H1 (cell line): ENCODE measurements around the gene PNPLA3. TPM values are rescaled to one million over a fixed set of nuclear protein-coding genes. Genes with fewer than 3 reads are reported as not detected.

ENCODE experiments used
- CTCF ChIA-PET: fragments of 300-600 bp; sonication (Branson Sonifier 250); formaldehyde crosslinking; loops from one replicate; lab custom pipeline; 2021; ENCODE audit not compliant: partially characterized antibody; lab: Charles Lee
- POLR2A ChIA-PET: fragments of 300-600 bp; sonication (Branson Sonifier 250); formaldehyde crosslinking; loops from one replicate; lab custom pipeline; 2021; ENCODE audit warnings: inconsistent platforms; ENCODE audit not compliant: partially characterized antibody; lab: Charles Lee
- DNase-seq, 2 experiments: peaks; one replicate each; pipeline versions ENCODE4 v3.0.0 to v3.0.0-alpha.2; 2010 to 2022; ENCODE audit warnings: low spot score in 2 of 2, low read depth in 1 of 2, mixed read lengths in 1 of 2
- FAIRE-seq: peaks from 2 replicates; lab custom pipeline; 2011; peaks lifted over from hg19 to GRCh38; lab: Jason Lieb, UNC
- H2AFZ ChIP-seq: 2 replicates; pipeline ENCODE4 v1.8.1; 2012; ENCODE audit warnings: low read length, inconsistent platforms
- H2AK5ac ChIP-seq: 2 replicates; pipeline ENCODE4 v1.6.1; 2013; ENCODE audit warnings: low read depth, low read length
- H2BK120ac ChIP-seq: replicated peaks from 2 replicates; pipeline ENCODE3; 2013; ENCODE audit warnings: low read depth, low read length, inconsistent platforms
- H2BK12ac ChIP-seq: 2 replicates; pipeline ENCODE4 v1.6.1; 2013; ENCODE audit warnings: low read depth, low read length
- H2BK15ac ChIP-seq: 2 replicates; pipeline ENCODE4 v1.6.1; 2013; ENCODE audit warnings: low read length
- H2BK20ac ChIP-seq: 2 replicates; pipeline ENCODE4 v1.6.1; 2013; ENCODE audit warnings: low read length
- H2BK5ac ChIP-seq: 2 replicates; pipeline ENCODE4 v1.6.1; 2013; ENCODE audit warnings: low read depth, low read length
- H3K14ac ChIP-seq: 2 replicates; pipeline ENCODE4 v1.6.1; 2013; ENCODE audit warnings: inconsistent platforms; ENCODE audit not compliant: insufficient read length
- H3K18ac ChIP-seq: 2 replicates; pipeline ENCODE4 v1.6.1; 2013; ENCODE audit warnings: low read length; ENCODE audit errors: extremely low read depth
- H3K23ac ChIP-seq: 2 replicates; pipeline ENCODE4 v1.6.1; 2013; ENCODE audit warnings: inconsistent platforms; ENCODE audit not compliant: insufficient read length
- H3K23me2 ChIP-seq: 2 replicates; pipeline ENCODE4 v1.6.1; 2013; ENCODE audit warnings: low read depth, low read length
- H3K27ac ChIP-seq: 2 replicates; pipeline ENCODE4 v1.6.1; 2011; ENCODE audit warnings: low read depth, low read length, inconsistent platforms
- H3K27me3 ChIP-seq, 4 experiments: replicated peaks in 1 of 4; 1 replicate in 1 of 4; 2 replicates in 3 of 4; pipeline versions ENCODE4 v1.6.1 to v1.8.1; 2011 to 2013; ENCODE audit warnings: low read length in 3 of 4, mild to moderate bottlenecking in 3 of 4, inconsistent platforms in 2 of 4, mixed read lengths in 2 of 4, moderate library complexity in 1 of 4; ENCODE audit not compliant: control insufficient read depth in 3 of 4, insufficient read depth in 3 of 4; ENCODE audit errors: extremely low read depth in 1 of 4
- H3K36me3 ChIP-seq, 4 experiments: 2 replicates each; pipeline versions ENCODE4 v1.6.1 to v1.8.1; 2011 to 2013; ENCODE audit warnings: mild to moderate bottlenecking in 4 of 4, low read length in 3 of 4, moderate library complexity in 2 of 4, control low read depth in 1 of 4, inconsistent platforms in 1 of 4; ENCODE audit not compliant: insufficient read depth in 4 of 4, control insufficient read depth in 2 of 4
- H3K4ac ChIP-seq: replicated peaks from 2 replicates; pipeline ENCODE3; 2013; ENCODE audit warnings: low read length, low read depth, mixed read lengths, inconsistent platforms; ENCODE audit not compliant: insufficient read length
- H3K4me1 ChIP-seq, 4 experiments: replicated peaks in 1 of 4; 1 replicate in 1 of 4; 2 replicates in 3 of 4; pipeline versions ENCODE4 v1.6.1 to v1.8.1; 2011 to 2013; ENCODE audit warnings: low read length in 3 of 4, inconsistent platforms in 2 of 4, mixed read lengths in 1 of 4; ENCODE audit not compliant: insufficient read depth in 4 of 4, control insufficient read depth in 3 of 4
- H3K4me2 ChIP-seq, 2 experiments: 2 replicates each; pipeline versions ENCODE4 v1.6.1 to v1.8.1; 2011 to 2013; ENCODE audit warnings: low read depth in 2 of 2, low read length in 2 of 2, control low read depth in 1 of 2, inconsistent platforms in 1 of 2, mild to moderate bottlenecking in 1 of 2; ENCODE audit not compliant: insufficient read depth in 1 of 2
- H3K4me3 ChIP-seq, 4 experiments: fragments of 200-600, 300-600 bp in 1 of 4; sonication (generic), shearing (Covaris generic), sonication (Bioruptor Twin) in 1 of 4; 2 replicates each; pipeline versions ENCODE4 v1.5.1 to v1.8.1; 2011 to 2016; ENCODE audit warnings: low read length in 4 of 4, low read depth in 3 of 4, control low read depth in 2 of 4, inconsistent platforms in 2 of 4, mild to moderate bottlenecking in 2 of 4, mixed read lengths in 1 of 4, moderate library complexity in 1 of 4; ENCODE audit not compliant: insufficient read depth in 2 of 4; ENCODE audit errors: extremely low read depth in 1 of 4
- H3K56ac ChIP-seq: replicated peaks from 2 replicates; pipeline ENCODE3; 2013; ENCODE audit warnings: low read depth, mild to moderate bottlenecking, mixed read lengths, low read length, inconsistent platforms; ENCODE audit not compliant: insufficient read length
- H3K79me1 ChIP-seq: 2 replicates; pipeline ENCODE4 v1.6.1; 2013; ENCODE audit warnings: low read depth, low read length, control low read depth
- H3K79me2 ChIP-seq, 2 experiments: 2 replicates each; pipeline versions ENCODE4 v1.6.1 to v1.8.1; 2012 to 2013; ENCODE audit warnings: low read length in 2 of 2, mild to moderate bottlenecking in 2 of 2, inconsistent platforms in 1 of 2; ENCODE audit not compliant: insufficient read depth in 2 of 2, control insufficient read depth in 1 of 2
- H3K9ac ChIP-seq, 4 experiments: replicated peaks in 1 of 4; 1 replicate in 1 of 4; 2 replicates in 3 of 4; pipeline versions ENCODE4 v1.6.1 to v1.8.1; 2011 to 2013; ENCODE audit warnings: low read depth in 3 of 4, low read length in 3 of 4, control low read depth in 2 of 4, mild to moderate bottlenecking in 2 of 4, moderate library complexity in 2 of 4, inconsistent platforms in 1 of 4; ENCODE audit errors: extremely low read depth in 1 of 4
- H3K9me3 ChIP-seq, 2 experiments: 2 replicates each; pipeline versions ENCODE4 v1.6.1 to v1.8.1; 2012 to 2013; ENCODE audit warnings: mild to moderate bottlenecking in 2 of 2, moderate library complexity in 2 of 2, control low read depth in 1 of 2, inconsistent platforms in 1 of 2, low read depth in 1 of 2, low read length in 1 of 2, mixed read lengths in 1 of 2; ENCODE audit not compliant: insufficient read depth in 2 of 2
- H4K20me1 ChIP-seq, 2 experiments: replicated peaks in 1 of 2; 2 replicates each; pipeline versions ENCODE3 to v1.8.1; 2011 to 2013; ENCODE audit warnings: inconsistent platforms in 2 of 2, low read length in 2 of 2, mild to moderate bottlenecking in 1 of 2; ENCODE audit not compliant: insufficient read depth in 2 of 2, control insufficient read depth in 1 of 2
- H4K5ac ChIP-seq: 2 replicates; pipeline ENCODE4 v1.6.1; 2013; ENCODE audit warnings: low read length, low read depth, mixed read lengths, inconsistent platforms; ENCODE audit not compliant: insufficient read length
- H4K8ac ChIP-seq: 2 replicates; pipeline ENCODE4 v1.8.0; 2013; ENCODE audit warnings: mild to moderate bottlenecking, moderate library complexity, low read length, inconsistent platforms; ENCODE audit not compliant: insufficient read depth; ENCODE audit errors: extremely low read depth
- H4K91ac ChIP-seq: replicated peaks from 2 replicates; pipeline ENCODE3; 2013; ENCODE audit warnings: low read length, mixed read lengths, inconsistent platforms; ENCODE audit not compliant: insufficient read length
- BACH1 ChIP-seq: IDR thresholded peaks from 2 replicates; pipeline ENCODE4 v1.6.1; 2012; ENCODE audit warnings: low read length, improper control_type of control experiment
- CBX5 ChIP-seq: fragments of 300-800, 300-1000 bp; sonication (generic); IDR thresholded peaks from 2 replicates; pipeline ENCODE4 v1.7.1; 2016; ENCODE audit warnings: antibody characterized with exemption, low read length, low read depth
- CHD1 ChIP-seq: IDR thresholded peaks from 2 replicates; pipeline ENCODE4 v1.6.1; 2012; ENCODE audit warnings: low read depth, low read length, improper control_type of control experiment
- CTBP2 ChIP-seq: IDR thresholded peaks from 2 replicates; pipeline ENCODE4 v1.7.0; 2011; ENCODE audit warnings: borderline replicate concordance, mild to moderate bottlenecking, moderate library complexity, mixed read lengths, low read length; ENCODE audit not compliant: insufficient read depth, insufficient read length
- EGR1 ChIP-seq: IDR thresholded peaks from 2 replicates; pipeline ENCODE4 v1.6.1; 2011; ENCODE audit warnings: low read depth, low read length, borderline replicate concordance
- POLR2AphosphoS5 ChIP-seq: IDR thresholded peaks from 2 replicates; pipeline ENCODE4 v1.6.1; 2011; ENCODE audit warnings: low read depth, low read length
- RAD21 ChIP-seq, 2 experiments: IDR thresholded peaks in 1 of 2; conservative IDR thresholded peaks in 1 of 2; 2 replicates each; pipeline ENCODE4 v1.6.1; 2011; ENCODE audit warnings: low read depth in 2 of 2, low read length in 2 of 2, improper control_type of control experiment in 1 of 2, inconsistent platforms in 1 of 2, mild to moderate bottlenecking in 1 of 2, moderate library complexity in 1 of 2
- SIX5 ChIP-seq: IDR thresholded peaks from 2 replicates; pipeline ENCODE4 v1.6.1; 2011; ENCODE audit warnings: mild to moderate bottlenecking, low read depth, low read length
- TBP ChIP-seq: IDR thresholded peaks from 2 replicates; pipeline ENCODE4 v1.6.1; 2011; ENCODE audit warnings: low read depth, low read length, improper control_type of control experiment
- TEAD4 ChIP-seq: IDR thresholded peaks from 2 replicates; pipeline ENCODE4 v1.6.1; 2012; ENCODE audit warnings: low read depth, low read length, inconsistent platforms, mixed read lengths
- ZNF274 ChIP-seq: IDR thresholded peaks from 2 replicates; pipeline ENCODE4 v1.7.0; 2012; ENCODE audit warnings: low read length, borderline replicate concordance; ENCODE audit errors: extremely low read depth
- WGBS, 2 experiments: shearing (Covaris generic) in 1 of 2; methylation state at CpG; one replicate each; pipeline versions ENCODE4 v1.1.6 to v1.1.7; 2013 to 2015; ENCODE audit warnings: low lambda C conversion rate in 2 of 2, mixed read lengths in 2 of 2, inconsistent platforms in 1 of 2, low coverage in 1 of 2, missing lambda C conversion rate in 1 of 2; ENCODE audit not compliant: insufficient replicate concordance in 2 of 2, insufficient coverage in 1 of 2, insufficient read length in 1 of 2; ENCODE audit errors: extremely low coverage in 1 of 2, missing lambda C conversion rate in 1 of 2; 5-methylcytosine and 5-hydroxymethylcytosine counted together
- polyA plus RNA-seq, 7 experiments: library from polyadenylated mRNA; depleted of rRNA in 3 of 7; stranded (reverse) in 5 of 7; unstranded in 2 of 7; fragments of >200 nt in 5 of 7; fragments of 200-250 nt in 2 of 7; gene quantifications; 1 replicate in 5 of 7; 2 replicates in 1 of 7; 4 replicates in 1 of 7; pipeline versions ENCODE4 v1.2.1 to v1.2.3, GENCODE V29; 2011 to 2013; ENCODE audit warnings: missing spikeins in 2 of 7, mixed read lengths in 2 of 7
- total RNA-seq: library from RNA; stranded (reverse); fragmentation: NEBNext Ultra II Directional; extraction: Animal tissue kit (Norgen Biotek cat#: 25700); gene quantifications from 2 replicates; pipeline ENCODE4 v1.2.1, GENCODE V29; 2021
- TF ChIP-seq, protein P1 (sequence below), 3 experiments: IDR thresholded peaks; 1 replicate in 2 of 3; 2 replicates in 1 of 3; pipeline versions ENCODE4 v1.5.1 to v1.6.1; 2011; ENCODE audit warnings: low read length in 3 of 3, mild to moderate bottlenecking in 3 of 3, inconsistent platforms in 2 of 3, low read depth in 1 of 3, moderate library complexity in 1 of 3; ENCODE audit not compliant: insufficient read depth in 1 of 3; ENCODE audit errors: control extremely low read depth in 1 of 3

PNPLA3 gene
- total and polyA plus RNA-seq, 2 of the 8 experiments (the other 6 are each of a cell fraction or from before 2014, with no cell fraction given) = 17.5 to 23.4 TPM

DNA sequence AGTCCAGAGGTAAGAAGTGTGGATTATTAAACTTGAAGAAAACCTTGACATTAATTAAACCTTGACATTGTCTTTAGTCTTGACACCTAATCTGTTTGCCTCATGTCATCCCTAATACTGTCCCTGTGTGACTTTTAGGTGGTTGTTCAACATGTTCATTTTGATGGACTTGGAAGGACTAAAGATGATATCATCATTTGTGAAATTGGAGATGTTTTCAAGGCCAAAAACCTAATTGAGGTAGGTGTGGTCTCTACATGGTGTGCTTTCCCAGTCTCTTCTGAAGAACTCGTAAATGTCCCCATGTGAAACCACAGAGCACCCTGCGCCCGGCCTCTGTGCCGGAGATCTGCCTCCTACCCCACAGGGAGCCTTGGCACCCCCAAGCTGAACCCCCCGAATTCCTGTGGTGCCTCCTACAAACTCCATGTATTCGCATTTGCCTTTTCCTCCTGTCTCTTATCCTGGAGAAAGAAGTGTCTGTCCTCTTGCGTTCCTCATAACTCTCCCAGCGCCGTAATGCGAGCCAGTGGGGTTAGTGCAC lies 40.8 kb downstream of the PNPLA3 start:
- Histone ChIP-seq H3K27ac (no peak overlapping the region), H3K79me1 (no peaks in the 10 kb centered on the region; the same call in 1 of the 2 replicates), H3K18ac (no peak overlapping the region), H2BK20ac (no peak overlapping the region), H2BK5ac (no peak overlapping the region), H3K9ac (no peak overlapping the region), H3K23me2 (no peaks in the 10 kb centered on the region), H2AFZ (no peak overlapping the region), H3K9me3 (no peaks in the 10 kb centered on the region), H3K27me3 (no peaks in the 10 kb centered on the region), H3K23ac (no peak overlapping the region), H3K4ac (no peak overlapping the region), H3K4me2 (no peak overlapping the region), H3K4me1 (no peaks in the 10 kb centered on the region), H4K5ac (no peak overlapping the region), H3K4me3 (no peak overlapping the region), H2BK120ac (no peak overlapping the region), H3K79me2 (peaks cover 0 to 14% of the 10 kb centered on the region in 2 experiments; a peak in 2 of 4 replicates), H3K36me3 (peaks cover 8 to 49% (median 32%) of the 10 kb centered on the region in 4 experiments; a peak in 7 of 8 replicates), H2BK12ac (no peak overlapping the region), H4K8ac (no peak overlapping the region), H3K56ac (no peak overlapping the region), H4K20me1 (peaks cover 0 to 6% of the 10 kb centered on the region in 2 experiments), H4K91ac (no peak overlapping the region), H3K14ac (no peak overlapping the region), H2AK5ac (no peak overlapping the region), H2BK15ac (no peak overlapping the region)
- FAIRE-seq (no peak), DNase-seq (no peak)
- POLR2A ChIA-PET = no interaction called here
- 92% methylated on average over 10 of the region's 10 CpGs; no CpG with 5 or more reads in 1 of the 2 experiments for WGBS, 2 experiments
- CTCF ChIA-PET = no interaction called here
- TF ChIP-seq RAD21 (IDR thresholded peaks at IDR 0.05 in 1 of 2, conservative IDR thresholded peaks at IDR 0.05 in 1 of 2; ENCODE audit: low read depth in 2 of 2, low read length in 2 of 2) (no peak), ZNF274 (no peak), EGR1 (no peak), CBX5 (no peak), BACH1 (no peak), SIX5 (no peak), CHD1 (no peak), POLR2AphosphoS5 (no peak), TEAD4 (no peak), CTBP2 (no peak), TBP (no peak)
- TF ChIP-seq, protein P1, sequence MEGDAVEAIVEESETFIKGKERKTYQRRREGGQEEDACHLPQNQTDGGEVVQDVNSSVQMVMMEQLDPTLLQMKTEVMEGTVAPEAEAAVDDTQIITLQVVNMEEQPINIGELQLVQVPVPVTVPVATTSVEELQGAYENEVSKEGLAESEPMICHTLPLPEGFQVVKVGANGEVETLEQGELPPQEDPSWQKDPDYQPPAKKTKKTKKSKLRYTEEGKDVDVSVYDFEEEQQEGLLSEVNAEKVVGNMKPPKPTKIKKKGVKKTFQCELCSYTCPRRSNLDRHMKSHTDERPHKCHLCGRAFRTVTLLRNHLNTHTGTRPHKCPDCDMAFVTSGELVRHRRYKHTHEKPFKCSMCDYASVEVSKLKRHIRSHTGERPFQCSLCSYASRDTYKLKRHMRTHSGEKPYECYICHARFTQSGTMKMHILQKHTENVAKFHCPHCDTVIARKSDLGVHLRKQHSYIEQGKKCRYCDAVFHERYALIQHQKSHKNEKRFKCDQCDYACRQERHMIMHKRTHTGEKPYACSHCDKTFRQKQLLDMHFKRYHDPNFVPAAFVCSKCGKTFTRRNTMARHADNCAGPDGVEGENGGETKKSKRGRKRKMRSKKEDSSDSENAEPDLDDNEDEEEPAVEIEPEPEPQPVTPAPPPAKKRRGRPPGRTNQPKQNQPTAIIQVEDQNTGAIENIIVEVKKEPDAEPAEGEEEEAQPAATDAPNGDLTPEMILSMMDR (IDR thresholded peaks at IDR 0.05; ENCODE audit: control extremely low read depth in 1 of 3, insufficient read depth in 1 of 3, low read depth in 1 of 3, low read length in 3 of 3) = no peak
